Activated CD4-positive, alpha-beta T cell treated with anti-CD3 and anti-CD28 coated beads for 1 hour (primary cell): ENCODE results near the gene ZNF319.
A peak's percentile ranks its signal among the peaks of the same experiment; 100 is the strongest.

Experiments used
- DNase-seq: peaks from one replicate; pipeline ENCODE4 v3.0.0-alpha.2; 2020

Gene ZNF319

GRCh38 chr16:58036943-58037342 is 36.5 kb upstream of the ZNF319 start:
- DNase-seq: no peak

GRCh38 chr16:58035356-58036170 is 35.1 kb upstream of the ZNF319 start:
- no peak for DNase-seq

GRCh38 chr16:58034774-58035173 is 34.3 kb upstream of the ZNF319 start:
- DNase-seq: no peak

GRCh38 chr16:58034128-58034685 is 33.7 kb upstream of the ZNF319 start:
- DNase-seq: no peak

GRCh38 chr16:58032710-58033293 is 32.3 kb upstream of the ZNF319 start:
- no peak for DNase-seq

- no peak for DNase-seq
Observed at GRCh38 chr16:58031016-58031800, 30.7 kb upstream of the ZNF319 start.

- DNase-seq: no peak
Observed at GRCh38 chr16:58030136-58030840, 29.8 kb upstream of the ZNF319 start.

- DNase-seq: no peak
Observed at GRCh38 chr16:58029410-58029809, 28.9 kb upstream of the ZNF319 start.

- DNase-seq: no peak
Observed at GRCh38 chr16:58028541-58029070, 28.1 kb upstream of the ZNF319 start.

- DNase-seq: no peak
Observed at GRCh38 chr16:58027916-58028455, 27.5 kb upstream of the ZNF319 start.

GRCh38 chr16:58027161-58027915 is 26.9 kb upstream of the ZNF319 start:
- DNase-seq: no peak

- no peak for DNase-seq
Observed at GRCh38 chr16:58026705-58027160, 26.3 kb upstream of the ZNF319 start.

GRCh38 chr16:58026139-58026704 is 25.8 kb upstream of the ZNF319 start:
- no peak for DNase-seq

GRCh38 chr16:58025351-58026138 is 25.1 kb upstream of the ZNF319 start, which contains the start of gene MMP15:
TSS of gene MMP15 (plus strand) at chr16:58025754. CDS start at chr16:58026351, 597 bp downstream.
- DNase-seq: peak; percentile 38

- DNase-seq: no peak
Observed at GRCh38 chr16:58024486-58025350, 24.2 kb upstream of the ZNF319 start.

GRCh38 chr16:58022601-58023371 is 22.3 kb upstream of the ZNF319 start:
- DNase-seq: no peak

GRCh38 chr16:58021661-58022551 is 21.4 kb upstream of the ZNF319 start:
- DNase-seq: no peak
